GM18907 (cell line): Measurements from ENCODE around the gene RAB27A.
"Not testable (repeated sequence)": the region's sequence is repeated elsewhere in the genome, so short reads cannot be mapped to it uniquely, and the experiment has no call there.

ENCODE experiments used
- ATAC-seq: cut with Tn5 transposase; IDR thresholded peaks from one replicate; pipeline ENCODE4 v1.9.1; 2021; ENCODE audit warnings: mild to moderate bottlenecking, moderate library complexity; ENCODE audit not compliant: unreplicated experiment

RAB27A gene

DNA sequence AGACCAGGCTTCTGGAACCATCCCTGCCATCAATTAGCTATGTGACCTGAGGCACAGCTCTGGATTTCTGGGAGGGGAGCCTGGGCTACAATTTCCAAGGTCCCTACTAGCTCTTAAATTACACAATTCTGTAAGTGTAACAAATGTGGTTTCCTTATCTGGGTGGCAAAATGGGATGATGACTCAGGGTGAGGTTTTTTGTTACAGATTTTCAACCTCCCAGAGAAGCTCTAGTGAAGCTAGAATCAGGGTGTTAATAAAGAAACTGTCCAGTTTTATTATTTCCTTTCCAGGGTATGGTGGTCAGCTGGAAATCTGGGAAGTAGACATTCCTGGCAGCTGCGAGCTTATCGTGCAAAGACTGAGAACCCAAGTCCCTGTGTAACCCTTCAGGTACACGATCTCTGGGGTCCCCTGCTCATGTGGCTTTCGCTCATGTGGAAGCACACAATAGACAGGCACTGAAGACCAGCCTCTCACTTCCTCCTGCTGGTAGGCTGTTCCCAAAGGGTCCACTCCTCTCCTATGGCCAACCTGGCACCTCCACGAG is 7.3 kb downstream of the RAB27A start:
- ATAC-seq, result no peak

GRCh38 chr15:55281517-55282228 is 7.9 kb downstream of the RAB27A start:
- ATAC-seq, result no peak

DNA sequence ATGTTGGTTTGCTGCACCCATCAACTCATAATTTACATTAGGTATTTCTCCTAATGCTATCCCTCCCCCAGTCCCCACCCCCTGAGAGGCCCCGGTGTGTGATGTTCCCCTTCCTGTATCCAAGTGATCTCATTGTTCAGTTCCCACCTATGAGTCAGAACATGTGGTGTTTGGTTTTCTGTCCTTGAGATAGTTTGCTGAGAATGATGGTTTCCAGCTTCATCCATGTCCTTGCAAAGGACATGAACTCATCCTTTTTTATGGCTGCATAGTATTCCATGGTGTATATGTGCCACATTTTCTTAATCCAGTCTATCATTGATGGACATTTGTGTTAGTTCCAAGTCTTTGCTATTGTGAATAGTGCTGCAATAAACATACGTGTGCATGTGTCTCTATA is 9.0 kb downstream of the RAB27A start:
- not testable (repeated sequence) for ATAC-seq

- peak; percentile 90 for ATAC-seq
These were observed 9.8 kb downstream of the RAB27A start for GRCh38 chr15:55279746-55280351.

GRCh38 chr15:55279100-55279745 is 10.4 kb downstream of the RAB27A start:
- ATAC-seq, result no peak

DNA sequence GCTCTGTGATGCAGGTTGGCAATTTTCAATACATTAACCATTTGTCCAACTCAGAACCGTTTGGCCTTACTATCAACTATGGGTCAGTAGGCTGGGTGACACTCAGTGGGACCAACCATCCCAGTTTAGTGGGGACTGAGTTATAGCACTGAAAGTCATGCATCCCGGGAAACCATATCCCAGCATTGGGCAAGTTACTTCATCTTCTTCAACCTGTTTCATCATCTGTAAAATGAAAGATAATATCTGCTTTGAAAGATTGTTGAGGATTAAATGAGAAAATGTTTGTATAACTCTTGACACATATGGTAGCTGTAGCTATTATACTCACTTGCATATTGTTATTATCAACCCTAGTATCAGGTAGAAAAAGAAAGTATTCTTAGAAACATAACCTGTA is 11.9 kb downstream of the RAB27A start:
- no peak for ATAC-seq

DNA sequence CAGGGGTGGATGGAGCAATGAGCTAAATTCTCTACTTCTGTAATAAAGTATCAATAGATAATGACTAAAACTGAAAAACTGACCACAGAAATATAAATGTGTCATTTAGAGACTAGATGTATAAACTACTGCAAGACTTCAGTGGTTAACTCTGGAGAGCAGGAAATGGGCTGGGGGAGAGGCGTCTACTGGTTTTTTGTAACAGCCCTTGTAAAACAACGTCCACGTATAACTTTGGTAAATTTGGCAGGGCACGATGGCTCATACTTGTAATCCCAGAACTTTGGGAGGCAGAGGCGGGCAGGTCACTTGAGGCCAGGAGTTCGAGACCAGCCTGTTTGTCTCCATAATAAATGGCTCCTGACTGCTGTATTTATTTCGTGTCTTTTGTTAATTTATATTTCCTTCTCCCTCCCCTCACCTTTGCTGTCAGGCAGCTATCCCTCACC is 12.5 kb downstream of the RAB27A start:
- peak; percentile 66 for ATAC-seq

- no peak for ATAC-seq
These were observed 13.3 kb downstream of the RAB27A start for GRCh38 chr15:55276324-55276723.

- no peak for ATAC-seq
These were observed 19.3 kb downstream of the RAB27A start for GRCh38 chr15:55270291-55270690.

DNA sequence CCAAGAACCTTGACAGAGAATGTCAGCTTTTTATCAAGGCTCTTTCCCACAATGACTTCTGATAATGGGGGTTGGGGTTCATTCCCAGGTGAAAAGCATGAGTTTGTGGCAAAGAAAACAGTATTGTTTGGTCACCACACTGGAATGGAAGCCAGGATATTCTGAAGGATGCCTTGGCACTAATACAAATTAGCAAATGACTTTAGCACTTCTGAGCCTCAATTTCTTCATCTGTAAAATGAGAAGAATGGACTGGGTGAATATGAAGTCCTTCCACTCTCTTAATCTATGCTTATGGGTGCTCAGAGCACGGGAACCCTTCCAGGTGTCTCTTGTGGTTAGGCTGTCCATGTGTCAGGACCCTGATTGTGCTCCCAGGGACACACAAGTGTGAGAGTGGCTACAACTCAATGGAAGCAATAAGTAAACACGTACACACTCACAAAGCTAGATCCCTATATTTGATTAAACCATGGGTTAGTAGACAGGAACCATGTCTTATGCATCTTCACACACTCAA is 21.4 kb downstream of the RAB27A start:
- ATAC-seq, result no peak

GRCh38 chr15:55267401-55268175 is 22.0 kb downstream of the RAB27A start:
- ATAC-seq, result peak; percentile 98

DNA sequence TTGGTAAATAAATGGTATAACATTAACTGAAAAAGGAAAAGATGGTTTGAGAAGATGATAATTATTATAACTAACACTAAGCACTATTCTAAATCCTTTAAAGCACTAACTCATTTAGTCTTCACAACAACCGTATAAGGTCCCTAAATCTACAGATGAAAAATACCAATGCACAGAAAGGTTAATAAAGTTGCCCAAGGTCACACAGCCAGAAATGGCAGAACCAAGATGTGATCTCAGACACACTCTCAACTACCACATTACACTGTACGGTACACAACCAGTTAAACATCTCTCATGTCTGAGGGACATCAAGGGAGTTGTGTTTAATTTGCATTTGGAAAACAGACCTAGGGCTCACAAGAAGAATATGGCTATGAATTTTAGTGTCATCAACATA is 23.1 kb downstream of the RAB27A start:
- no peak for ATAC-seq

GRCh38 chr15:55260562-55261131 is 29.0 kb downstream of the RAB27A start:
- ATAC-seq, result no peak

DNA sequence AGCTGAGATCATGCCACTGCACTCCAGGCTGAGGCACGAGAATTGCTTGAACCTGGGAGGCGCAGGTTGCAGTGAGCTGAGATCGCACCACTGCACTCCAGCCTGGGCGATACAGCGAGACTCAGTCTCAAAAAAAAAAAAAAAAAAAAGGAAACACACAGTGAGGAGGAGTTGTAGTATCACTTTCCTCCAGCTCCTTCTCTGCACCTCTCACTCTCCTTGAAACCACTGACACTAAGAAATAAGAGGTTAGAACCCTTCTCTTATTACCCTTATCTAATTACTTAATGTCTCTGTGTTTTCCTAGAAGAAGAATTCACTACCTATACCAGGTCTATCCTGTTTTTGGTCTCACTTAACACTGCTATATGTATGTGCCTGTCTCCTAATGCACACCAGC is 31.7 kb downstream of the RAB27A start:
- no peak for ATAC-seq

- no peak for ATAC-seq
These were observed 32.5 kb downstream of the RAB27A start for GRCh38 chr15:55257012-55257670.

DNA sequence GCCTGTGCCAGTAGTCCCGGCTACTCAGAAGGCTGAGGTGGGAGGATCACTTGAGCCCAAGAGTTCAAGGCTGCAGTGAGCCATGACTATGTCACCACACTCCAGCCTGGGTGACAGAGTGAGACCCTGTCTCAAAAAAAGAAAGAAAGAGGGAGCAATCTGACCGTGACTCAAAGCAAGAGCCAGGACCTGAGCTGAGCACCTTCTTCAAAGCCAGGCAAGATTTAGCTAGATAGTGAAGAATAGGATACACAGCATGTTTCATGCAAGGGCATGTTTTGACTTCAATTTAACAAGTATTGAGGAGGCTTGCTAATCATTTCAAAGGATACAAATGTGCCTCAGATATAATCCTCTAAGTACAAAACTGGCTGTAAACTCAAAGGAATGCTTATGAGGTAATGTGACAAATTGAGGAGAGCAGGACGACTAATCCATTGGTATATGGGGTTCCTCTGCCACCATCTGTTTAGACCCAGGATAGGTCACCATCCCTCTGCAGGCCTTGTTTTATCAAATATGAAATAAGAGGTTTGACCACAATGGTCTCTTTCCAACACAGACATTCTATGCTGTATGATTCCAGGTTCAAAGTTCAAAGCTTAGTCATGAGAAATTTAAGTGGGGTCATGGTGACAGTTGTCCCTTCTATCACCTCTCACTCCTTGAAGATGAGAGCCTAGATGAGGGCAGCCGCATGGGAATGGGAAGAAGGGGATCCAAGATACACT is 33.2 kb downstream of the RAB27A start:
- ATAC-seq, result peak; percentile 17

DNA sequence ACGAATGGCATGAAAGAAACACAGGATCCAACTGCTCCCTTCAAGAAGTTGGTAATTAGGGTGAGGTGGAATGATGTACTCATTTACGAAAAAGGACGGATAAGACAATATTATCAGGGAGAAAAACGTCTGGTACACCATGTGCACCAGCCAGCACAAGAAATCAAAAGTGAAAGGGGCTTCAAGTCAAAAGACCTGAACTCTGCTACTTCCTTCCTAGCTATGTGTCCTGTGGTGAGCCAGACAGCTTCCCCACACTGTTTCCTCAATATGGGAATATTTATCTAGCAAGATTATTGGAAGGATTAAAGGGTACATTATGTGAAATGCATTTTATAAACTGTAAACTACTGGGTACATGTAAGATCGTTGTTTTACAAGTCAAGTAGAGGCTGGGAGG is 33.9 kb downstream of the RAB27A start:
- peak; percentile 68 for ATAC-seq

GRCh38 chr15:55254916-55255679 is 34.5 kb downstream of the RAB27A start:
- peak; percentile 50 for ATAC-seq

DNA sequence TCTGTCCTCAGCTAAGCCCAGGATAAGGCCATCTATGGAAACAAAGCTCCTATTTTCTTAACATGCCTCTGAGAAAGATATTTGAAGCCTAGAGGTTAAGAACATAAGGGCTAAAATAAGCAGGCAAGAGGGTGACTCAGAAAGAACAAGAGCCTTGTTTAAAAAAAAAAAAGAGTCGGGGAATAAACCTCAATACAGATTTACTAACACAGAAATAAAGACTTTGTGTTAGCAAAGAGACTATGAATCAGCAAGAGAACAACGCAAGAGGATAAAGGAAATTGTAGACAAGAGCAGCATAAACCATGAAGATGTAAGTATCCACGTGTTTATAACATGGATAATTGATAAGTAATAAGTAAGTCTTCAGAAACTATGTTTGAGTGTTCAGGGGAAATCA is 36.0 kb downstream of the RAB27A start:
- ATAC-seq, result no peak
